SK-N-SH (cell line): ENCODE results near the gene CYP4F11. TPM values are rescaled to one million over a fixed set of nuclear protein-coding genes. Genes with fewer than 3 reads are reported as not detected.

Experiments used
- CTCF ChIA-PET: fragments of 300-600, 350-600 bp; formaldehyde crosslinking; extraction: SDS; loops from one replicate; lab custom pipeline; 2021; lab: Yijun Ruan, JAX
- POLR2A ChIA-PET: fragments of 350-600 bp; sonication (Branson Sonifier 250); formaldehyde crosslinking; extraction: SDS; loops from one replicate; lab custom pipeline; 2020; ENCODE audit warnings: antibody characterized with exemption, inconsistent platforms; lab: Yijun Ruan, JAX
- DNase-seq: peaks from one replicate; pipeline ENCODE4 v3.0.0; 2012
- H2AFZ ChIP-seq: fragments of 200-600 bp; sonication (generic); 2 replicates; pipeline ENCODE4 v1.8.1; 2016; ENCODE audit warnings: antibody characterized with exemption, mild to moderate bottlenecking, low read depth
- H3F3A ChIP-seq: fragments of 200-600 bp; sonication (generic); replicated peaks from 2 replicates; pipeline ENCODE3; 2016; ENCODE audit warnings: antibody characterized with exemption, mild to moderate bottlenecking; ENCODE audit not compliant: insufficient read depth
- H3K27ac ChIP-seq, 2 experiments: fragments of 200-500 bp in 1 of 2; fragments of 200-600 bp in 1 of 2; sonication (Bioruptor generic) in 1 of 2; sonication (generic), shearing (Covaris generic) in 1 of 2; 2 replicates each; pipeline versions ENCODE4 v1.5.1 to v1.6.1; 2014 to 2016; ENCODE audit warnings: low read depth in 2 of 2, inconsistent platforms in 1 of 2, low read length in 1 of 2, mild to moderate bottlenecking in 1 of 2, mixed read lengths in 1 of 2
- H3K27me3 ChIP-seq: fragments of 200-600 bp; sonication (generic), shearing (Covaris generic); 2 replicates; pipeline ENCODE4 v1.6.1; 2016; ENCODE audit warnings: mixed run types; ENCODE audit not compliant: insufficient read depth
- H3K36me3 ChIP-seq, 2 experiments: fragments of 200-500 bp in 1 of 2; fragments of 200-600 bp in 1 of 2; sonication (Bioruptor generic) in 1 of 2; sonication (generic) in 1 of 2; replicated peaks in 1 of 2; 2 replicates each; pipeline versions ENCODE3 to v1.5.1; 2014 to 2016; ENCODE audit warnings: low read length in 1 of 2, mild to moderate bottlenecking in 1 of 2; ENCODE audit not compliant: insufficient read depth in 2 of 2, control insufficient read depth in 1 of 2
- H3K4me1 ChIP-seq, 2 experiments: fragments of 200-500 bp in 1 of 2; fragments of 200-600 bp in 1 of 2; sonication (Bioruptor generic) in 1 of 2; sonication (generic), shearing (Covaris generic) in 1 of 2; 2 replicates each; pipeline versions ENCODE4 v1.5.1 to v1.6.1; 2014 to 2016; ENCODE audit warnings: low read depth in 1 of 2, low read length in 1 of 2, mixed run types in 1 of 2; ENCODE audit not compliant: insufficient read depth in 2 of 2, control insufficient read depth in 1 of 2
- H3K4me2 ChIP-seq: fragments of 200-600 bp; sonication (generic), shearing (Covaris generic); 2 replicates; pipeline ENCODE4 v1.6.1; 2017; ENCODE audit warnings: mixed run types
- H3K4me3 ChIP-seq, 2 experiments: fragments of 200-500 bp in 1 of 2; fragments of 200-600 bp in 1 of 2; sonication (Bioruptor generic) in 1 of 2; sonication (generic), shearing (Covaris generic) in 1 of 2; 2 replicates each; pipeline versions ENCODE4 v1.5.1 to v1.8.1; 2014 to 2016; ENCODE audit warnings: low read depth in 2 of 2, inconsistent platforms in 1 of 2, low read length in 1 of 2, mild to moderate bottlenecking in 1 of 2, mixed read lengths in 1 of 2, moderate library complexity in 1 of 2
- H3K79me2 ChIP-seq: fragments of 200-600 bp; sonication (generic); 2 replicates; pipeline ENCODE4 v1.8.1; 2017; ENCODE audit warnings: mild to moderate bottlenecking; ENCODE audit not compliant: insufficient read depth
- H3K9ac ChIP-seq: fragments of 200-600 bp; sonication (generic); 2 replicates; pipeline ENCODE4 v1.6.1; 2017; ENCODE audit warnings: mixed run types
- H3K9me2 ChIP-seq: fragments of 200-600 bp; sonication (generic); 2 replicates; pipeline ENCODE4 v1.6.1; 2017; ENCODE audit warnings: mixed run types
- H3K9me3 ChIP-seq: fragments of 200-600 bp; sonication (generic); 2 replicates; pipeline ENCODE4 v1.6.1; 2017; ENCODE audit warnings: mixed run types, mild to moderate bottlenecking, moderate library complexity
- H4K20me1 ChIP-seq: fragments of 200-600 bp; sonication (generic); 2 replicates; pipeline ENCODE4 v1.6.1; 2017; ENCODE audit warnings: mild to moderate bottlenecking, mixed run types; ENCODE audit not compliant: insufficient read depth
- CHD2 ChIP-seq: fragments of 150-350 bp; IDR thresholded peaks from 2 replicates; pipeline ENCODE4 v1.6.1; 2018; ENCODE audit warnings: low read length; ENCODE audit not compliant: partially characterized antibody
- ELF1 ChIP-seq: IDR thresholded peaks from 2 replicates; pipeline ENCODE4 v1.4.0; 2012
- EZH2phosphoT487 ChIP-seq: fragments of 200-600 bp; sonication (generic); IDR thresholded peaks from 2 replicates; pipeline ENCODE4 v1.6.1; 2017; ENCODE audit warnings: low read depth, mixed run types, mild to moderate bottlenecking, antibody characterized with exemption, moderate library complexity, borderline replicate concordance
- FOXJ3 ChIP-seq: sonication (generic); formaldehyde crosslinking; IDR thresholded peaks from 2 replicates; pipeline ENCODE4 v1.5.1; 2020; ENCODE audit warnings: mild to moderate bottlenecking, missing genetic modification reagents
- FOXM1 ChIP-seq: IDR thresholded peaks from 2 replicates; pipeline ENCODE4 v1.4.0; 2012; ENCODE audit warnings: low read depth, mild to moderate bottlenecking
- GABPA ChIP-seq: IDR thresholded peaks from 2 replicates; pipeline ENCODE4 v1.4.0; 2012; ENCODE audit warnings: low read depth, mild to moderate bottlenecking
- IRF3 ChIP-seq: fragments of 150-350 bp; IDR thresholded peaks from 2 replicates; pipeline ENCODE4 v1.6.1; 2016; ENCODE audit warnings: mild to moderate bottlenecking, low read depth, low read length
- JUND ChIP-seq: IDR thresholded peaks from 2 replicates; pipeline ENCODE4 v1.4.0; 2012
- MAX ChIP-seq: IDR thresholded peaks from 2 replicates; pipeline ENCODE4 v1.4.0; 2012; ENCODE audit warnings: low read depth
- MEF2A ChIP-seq: IDR thresholded peaks from 2 replicates; pipeline ENCODE4 v1.4.0; 2012; ENCODE audit warnings: low read depth, borderline replicate concordance
- NFIC ChIP-seq: IDR thresholded peaks from 2 replicates; pipeline ENCODE4 v1.4.0; 2012; ENCODE audit warnings: borderline replicate concordance
- POLR2AphosphoS5 ChIP-seq: IDR thresholded peaks from 2 replicates; pipeline ENCODE4 v1.6.1; 2012; ENCODE audit warnings: low read depth, low read length
- RCOR1 ChIP-seq: fragments of 150-350 bp; IDR thresholded peaks from 2 replicates; pipeline ENCODE4 v1.6.1; 2017; ENCODE audit warnings: antibody characterized with exemption, low read length
- REST ChIP-seq: IDR thresholded peaks from 2 replicates; pipeline ENCODE4 v1.6.1; 2012; ENCODE audit warnings: mild to moderate bottlenecking, low read depth, low read length, moderate library complexity
- SIN3A ChIP-seq: IDR thresholded peaks from 2 replicates; pipeline ENCODE4 v1.6.1; 2012; ENCODE audit warnings: low read depth, mild to moderate bottlenecking, low read length, moderate library complexity, borderline replicate concordance
- SMC3 ChIP-seq: IDR thresholded peaks from 2 replicates; pipeline ENCODE4 v1.6.1; 2012; ENCODE audit warnings: low read depth, low read length, improper control_type of control experiment
- TCF12 ChIP-seq: IDR thresholded peaks from 2 replicates; pipeline ENCODE4 v1.4.0; 2012
- USF2 ChIP-seq: fragments of 150-350 bp; IDR thresholded peaks from 2 replicates; pipeline ENCODE4 v1.6.1; 2017; ENCODE audit warnings: antibody characterized with exemption, low read length, low read depth, borderline replicate concordance
- YY1 ChIP-seq: IDR thresholded peaks from 2 replicates; pipeline ENCODE4 v1.4.0; 2012; ENCODE audit warnings: low read depth, mild to moderate bottlenecking
- ZBTB33 ChIP-seq: IDR thresholded peaks from 2 replicates; pipeline ENCODE4 v1.4.0; 2012; ENCODE audit warnings: low read depth, borderline replicate concordance
- WGBS: methylation state at CpG from one replicate; pipeline ENCODE4 v1.1.6; 2017; ENCODE audit warnings: low lambda C conversion rate; 5-methylcytosine and 5-hydroxymethylcytosine counted together
- polyA plus RNA-seq, 3 experiments: library from polyadenylated mRNA; depleted of rRNA; stranded (reverse); fragments of >200 nt; gene quantifications; 2 replicates each; pipeline ENCODE4 v1.2.3, GENCODE V29; 2012

Gene CYP4F11
- polyA plus RNA-seq, 1 of the 3 experiments (the other 2 are of a cell fraction), result 0.23 TPM

- Histone ChIP-seq H3K4me3 (no peak overlapping the region), H3K27ac (no peak overlapping the region), H3K36me3 (no peaks in the 10 kb centered on the region), H3K4me2 (no peak overlapping the region), H4K20me1 (no peaks in the 10 kb centered on the region), H3K9me3 (no peaks in the 10 kb centered on the region), H3K27me3 (no peaks in the 10 kb centered on the region), H3K4me1 (no peaks in the 10 kb centered on the region), H3K9ac (no peak overlapping the region), H3F3A (no peaks in the 10 kb centered on the region), H3K79me2 (no peaks in the 10 kb centered on the region), H3K9me2 (no peaks in the 10 kb centered on the region), H2AFZ (no peak overlapping the region)
- ChIA-PET CTCF (no interaction called here), POLR2A (no interaction called here)
- TF ChIP-seq SMC3 (no peak), POLR2AphosphoS5 (no peak), REST (no peak), GABPA (no peak), CHD2 (no peak), ELF1 (no peak), USF2 (no peak), RCOR1 (no peak), SIN3A (no peak), IRF3 (no peak), MAX (no peak), MEF2A (no peak)
- no peak for DNase-seq
- 8% methylated on average over 3 of the region's 3 CpGs for WGBS
These were observed 6.0 kb downstream of the CYP4F11 start for GRCh38 chr19:15928321-15928720.

GRCh38 chr19:15926484-15926883 is 7.8 kb downstream of the CYP4F11 start:
- H3K27ac ChIP-seq, result no peak overlapping the region
- TF ChIP-seq USF2 (no peak), CHD2 (no peak), SMC3 (no peak), EZH2phosphoT487 (no peak), JUND (no peak), FOXJ3 (CRISPR knock-in tag) (no peak), FOXM1 (no peak), NFIC (no peak), TCF12 (no peak), ZBTB33 (no peak), YY1 (no peak)

More at GRCh38 chr19:15926484-15926883, 7.8 kb downstream of the CYP4F11 start:
- H3K9me2 ChIP-seq, result no peaks in the 10 kb centered on the region
- H3K4me2 ChIP-seq, result no peak overlapping the region
- DNase-seq, result no peak
- H3K9me3 ChIP-seq, result no peaks in the 10 kb centered on the region
- no peaks in the 10 kb centered on the region for H3F3A ChIP-seq
- POLR2A ChIA-PET, result no interaction called here
- no peaks in the 10 kb centered on the region for H3K79me2 ChIP-seq
- H3K4me1 ChIP-seq, result no peaks in the 10 kb centered on the region
- H3K9ac ChIP-seq, result no peak overlapping the region
- CTCF ChIA-PET, result no interaction called here
- H3K27me3 ChIP-seq, result no peaks in the 10 kb centered on the region
- H3K36me3 ChIP-seq, result no peaks in the 10 kb centered on the region
- H3K4me3 ChIP-seq, result no peak overlapping the region
- WGBS, result 0% methylated on average over 1 of the region's 1 CpG
- no peaks in the 10 kb centered on the region for H4K20me1 ChIP-seq
- no peak overlapping the region for H2AFZ ChIP-seq
